ENCODE data around the gene WASF3.

DNA sequence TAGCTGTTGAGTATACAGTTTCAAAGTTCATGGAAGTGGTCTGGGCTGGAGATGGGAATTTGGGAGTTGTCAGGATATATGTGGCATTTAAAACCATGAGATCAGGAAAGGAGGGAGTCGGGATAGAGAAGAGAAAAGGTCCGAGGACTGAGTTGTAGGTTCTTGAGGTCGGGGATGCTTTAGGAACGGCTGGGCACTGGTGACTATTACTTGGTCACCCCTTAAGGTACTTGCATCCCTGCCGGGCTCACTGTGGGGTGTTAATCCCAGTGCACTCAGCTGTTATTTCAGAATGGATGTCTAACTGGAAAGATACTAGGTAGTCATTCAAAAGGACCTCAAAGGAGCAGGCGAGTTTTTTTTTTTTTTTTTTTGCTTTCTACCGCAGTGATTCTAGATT is 34.2 kb downstream of the WASF3 start:
- TF ChIP-seq, protein P1, sequence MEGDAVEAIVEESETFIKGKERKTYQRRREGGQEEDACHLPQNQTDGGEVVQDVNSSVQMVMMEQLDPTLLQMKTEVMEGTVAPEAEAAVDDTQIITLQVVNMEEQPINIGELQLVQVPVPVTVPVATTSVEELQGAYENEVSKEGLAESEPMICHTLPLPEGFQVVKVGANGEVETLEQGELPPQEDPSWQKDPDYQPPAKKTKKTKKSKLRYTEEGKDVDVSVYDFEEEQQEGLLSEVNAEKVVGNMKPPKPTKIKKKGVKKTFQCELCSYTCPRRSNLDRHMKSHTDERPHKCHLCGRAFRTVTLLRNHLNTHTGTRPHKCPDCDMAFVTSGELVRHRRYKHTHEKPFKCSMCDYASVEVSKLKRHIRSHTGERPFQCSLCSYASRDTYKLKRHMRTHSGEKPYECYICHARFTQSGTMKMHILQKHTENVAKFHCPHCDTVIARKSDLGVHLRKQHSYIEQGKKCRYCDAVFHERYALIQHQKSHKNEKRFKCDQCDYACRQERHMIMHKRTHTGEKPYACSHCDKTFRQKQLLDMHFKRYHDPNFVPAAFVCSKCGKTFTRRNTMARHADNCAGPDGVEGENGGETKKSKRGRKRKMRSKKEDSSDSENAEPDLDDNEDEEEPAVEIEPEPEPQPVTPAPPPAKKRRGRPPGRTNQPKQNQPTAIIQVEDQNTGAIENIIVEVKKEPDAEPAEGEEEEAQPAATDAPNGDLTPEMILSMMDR (IDR thresholded peaks at IDR 0.05) = no peak
- no peak for TF ChIP-seq POLR2A (IDR thresholded peaks at IDR 0.05)
